K562 (cell line): ENCODE measurements around the gene GRIK5. TPM values are rescaled to one million over a fixed set of nuclear protein-coding genes. Genes with fewer than 3 reads are reported as not detected.

Source experiments
- ATAC-seq: fragments of 200-7000 bp; cut with Tn5 transposase; 3 replicates; pipeline ENCODE4 v1.9.1; 2020; ENCODE audit warnings: moderate library complexity
- BruUV-seq: library from RNA; stranded (reverse); fragments of 400-500 nt; replicated peaks from 2 replicates; lab custom pipeline; 2021; lab: Mats Ljungman, UMichigan
- CTCF ChIA-PET: fragments of 300-600 bp; formaldehyde crosslinking; extraction: SDS; loops from one replicate; lab custom pipeline; 2021; ENCODE audit warnings: low intra/inter-chr PET ratio; lab: Yijun Ruan, JAX
- POLR2A ChIA-PET: fragments of 300-600, 350-650 bp; sonication (Branson Sonifier 250); formaldehyde crosslinking; extraction: SDS; loops from one replicate; lab custom pipeline; 2021; ENCODE audit warnings: antibody characterized with exemption, inconsistent platforms; lab: Yijun Ruan, JAX
- DNase-seq, 4 experiments: peaks; one replicate each; pipeline versions ENCODE4 v3.0.0 to v3.0.0-alpha.2; 2011 to 2018; ENCODE audit warnings: low spot score in 3 of 4, mixed read lengths in 3 of 4; ENCODE audit errors: extremely low read depth in 1 of 4
- FAIRE-seq: peaks from 2 replicates; lab custom pipeline; 2011; peaks lifted over from hg19 to GRCh38; lab: Jason Lieb, UNC
- H2AFZ ChIP-seq: 2 replicates; pipeline ENCODE4 v1.6.0; 2011; ENCODE audit warnings: low read depth, low read length, control low read depth, inconsistent platforms
- H3K27ac ChIP-seq: fragments of 200-600 bp; 3 replicates; pipeline ENCODE4 v1.8.0; 2011; ENCODE audit warnings: low read depth, mild to moderate bottlenecking, control low read depth, inconsistent platforms, low read length, moderate library complexity, mixed read lengths; ENCODE audit errors: extremely low read depth
- H3K27me3 ChIP-seq, 2 experiments: fragments of 300-600 bp in 1 of 2; 2 replicates in 1 of 2; 3 replicates in 1 of 2; pipeline versions ENCODE4 v1.6.0 to v1.8.0; 2011; ENCODE audit warnings: inconsistent platforms in 2 of 2, low read length in 2 of 2, mild to moderate bottlenecking in 1 of 2, mixed read lengths in 1 of 2, moderate library complexity in 1 of 2; ENCODE audit not compliant: control insufficient read depth in 2 of 2, insufficient read depth in 2 of 2
- H3K36me3 ChIP-seq: fragments of 300-600 bp; 3 replicates; pipeline ENCODE4 v1.8.0; 2011; ENCODE audit warnings: mild to moderate bottlenecking, low read length, inconsistent platforms; ENCODE audit not compliant: control insufficient read depth, insufficient read depth
- H3K4me1 ChIP-seq, 2 experiments: fragments of 200-600 bp in 1 of 2; replicated peaks in 1 of 2; 2 replicates in 1 of 2; 3 replicates in 1 of 2; pipeline versions ENCODE4 v1.5.1 to v1.8.0; 2011; ENCODE audit warnings: inconsistent platforms in 2 of 2, low read length in 2 of 2, mild to moderate bottlenecking in 1 of 2, mixed read lengths in 1 of 2, moderate library complexity in 1 of 2; ENCODE audit not compliant: control insufficient read depth in 2 of 2, insufficient read depth in 2 of 2
- H3K4me2 ChIP-seq: 2 replicates; pipeline ENCODE4 v1.6.1; 2011; ENCODE audit warnings: low read length, control low read depth, inconsistent platforms, mixed read lengths; ENCODE audit not compliant: insufficient read depth
- H3K4me3 ChIP-seq: fragments of 200-600 bp; sonication (generic), shearing (Covaris generic); 2 replicates; pipeline ENCODE4 v1.5.1; 2016; ENCODE audit warnings: control low read depth, inconsistent platforms
- H3K79me2 ChIP-seq: fragments of 200-600 bp; 3 replicates; pipeline ENCODE4 v1.8.0; 2011; ENCODE audit warnings: low read length, inconsistent platforms; ENCODE audit not compliant: control insufficient read depth, insufficient read depth
- H3K9ac ChIP-seq, 2 experiments: 2 replicates each; pipeline versions ENCODE4 v1.6.0 to v1.6.1; 2011; ENCODE audit warnings: low read depth in 2 of 2, low read length in 2 of 2, control low read depth in 1 of 2, inconsistent platforms in 1 of 2, mild to moderate bottlenecking in 1 of 2, mixed read lengths in 1 of 2; ENCODE audit not compliant: insufficient read depth in 1 of 2
- H3K9me1 ChIP-seq: one replicate; pipeline ENCODE4 v1.6.0; 2011; ENCODE audit warnings: inconsistent platforms, mild to moderate bottlenecking, low read length, moderate library complexity; ENCODE audit not compliant: control insufficient read depth, insufficient read depth
- H3K9me3 ChIP-seq: replicated peaks from 2 replicates; pipeline ENCODE4 v1.5.1; 2011; ENCODE audit warnings: low read depth, low read length, inconsistent platforms; ENCODE audit not compliant: control insufficient read depth, insufficient read depth
- H4K20me1 ChIP-seq: replicated peaks from 2 replicates; pipeline ENCODE4 v1.6.1; 2011; ENCODE audit warnings: low read length, inconsistent platforms, mixed read lengths; ENCODE audit not compliant: control insufficient read depth, insufficient read depth
- CBFA2T3 ChIP-seq: fragments of 450-650 bp; IDR thresholded peaks from 2 replicates; pipeline ENCODE4 v1.6.1; 2017
- DACH1 ChIP-seq: fragments of 450-650 bp; IDR thresholded peaks from 2 replicates; pipeline ENCODE4 v1.6.1; 2018; ENCODE audit not compliant: partially characterized antibody
- ETS2 ChIP-seq: IDR thresholded peaks from 2 replicates; pipeline ENCODE4 v1.6.1; 2016; ENCODE audit warnings: borderline replicate concordance, missing genetic modification characterization, mild to moderate bottlenecking, moderate library complexity, missing compliant biosample characterization; ENCODE audit not compliant: poor library complexity, severe bottlenecking
- ETV5 ChIP-seq: sonication (generic); formaldehyde crosslinking; IDR thresholded peaks from 2 replicates; pipeline ENCODE4 v1.4.0; 2020; ENCODE audit warnings: low read depth, mild to moderate bottlenecking, missing genetic modification reagents
- FOXJ3 ChIP-seq: sonication (generic); formaldehyde crosslinking; IDR thresholded peaks from 2 replicates; pipeline ENCODE4 v1.4.0; 2020; ENCODE audit warnings: mild to moderate bottlenecking, missing genetic modification reagents
- HNRNPL ChIP-seq: fragments of 200-400 bp; formaldehyde crosslinking; IDR thresholded peaks from 2 replicates; pipeline ENCODE4 v1.6.1; 2017; ENCODE audit warnings: low read depth, mild to moderate bottlenecking, low read length
- PHF21A ChIP-seq: fragments of 450-650 bp; IDR thresholded peaks from 2 replicates; pipeline ENCODE4 v1.6.1; 2017; ENCODE audit warnings: low read depth, borderline replicate concordance
- SP2 ChIP-seq: IDR thresholded peaks from 2 replicates; pipeline ENCODE4 v1.6.1; 2011; ENCODE audit warnings: mild to moderate bottlenecking, low read depth, low read length, moderate library complexity; ENCODE audit not compliant: poor library complexity, severe bottlenecking; ENCODE audit errors: extremely low read depth
- ZNF717 ChIP-seq: fragments of 250-450 bp; sonication (Bioruptor Pico); IDR thresholded peaks from 2 replicates; pipeline ENCODE4 v1.5.0; 2021
- ZNF785 ChIP-seq: fragments of 250-450 bp; sonication (Bioruptor Pico); IDR thresholded peaks from 2 replicates; pipeline ENCODE4 v1.4.0; 2020; ENCODE audit warnings: mild to moderate bottlenecking
- ZNF79 ChIP-seq: fragments of 250-450 bp; sonication (Bioruptor Pico); IDR thresholded peaks from 2 replicates; pipeline ENCODE4 v1.4.0; 2020; ENCODE audit warnings: low read depth, mild to moderate bottlenecking, moderate library complexity
- WGBS: fragments of 100-300 bp; shearing (Covaris generic); methylation state at CpG from one replicate; pipeline ENCODE4 v1.1.6; 2016; ENCODE audit warnings: low coverage, mixed read lengths; ENCODE audit not compliant: insufficient coverage; ENCODE audit errors: missing lambda C conversion rate; 5-methylcytosine and 5-hydroxymethylcytosine counted together
- in situ Hi-C: fragments of 300-500 bp; cut with MboI; formaldehyde crosslinking; loops from 4 replicates; pipeline ENCODE4 v1.15.0; 2018; ENCODE audit warnings: inconsistent platforms, mixed read lengths
- intact Hi-C: fragments of 100-400 bp; cut with micrococcal nuclease; formaldehyde crosslinking; loops from 2 replicates; pipeline ENCODE4 v1.14.2; 2022
- polyA plus RNA-seq, 8 experiments: library from polyadenylated mRNA; depleted of rRNA in 4 of 8; stranded (reverse) in 5 of 8; unstranded in 3 of 8; fragments of >200 nt; fragmentation: Nextera tagmentation in 2 of 8; fragmentation: Illumina TruSeq in 1 of 8; extraction: Ambion mirVana in 2 of 8; extraction: Trizol in 1 of 8; gene quantifications; 2 replicates each; pipeline versions ENCODE4 v1.2.1 to v1.2.3, GENCODE V29; 2011 to 2014; ENCODE audit warnings: inconsistent platforms in 1 of 8, missing spikeins in 1 of 8
- total RNA-seq, 7 experiments: library from RNA; depleted of rRNA in 6 of 7; stranded (reverse); fragments of >200 nt in 6 of 7; fragmentation: Illumina TruSeq in 2 of 7; extraction: Trizol in 2 of 7; gene quantifications; 2 replicates each; pipeline versions ENCODE4 v1.2.1 to v1.2.3, GENCODE V29; 2011 to 2021; ENCODE audit warnings: low replicate concordance in 1 of 7
- TF ChIP-seq, protein P1 (sequence below): fragments of 250-450 bp; sonication (Bioruptor Pico); IDR thresholded peaks from 2 replicates; pipeline ENCODE4 v1.8.0; 2021; ENCODE audit warnings: moderate library complexity, mild to moderate bottlenecking, inconsistent platforms
- TF ChIP-seq, protein P2 (sequence below): sonication (generic); formaldehyde crosslinking; IDR thresholded peaks from 2 replicates; pipeline ENCODE4 v1.8.0; 2022; ENCODE audit warnings: mild to moderate bottlenecking, missing genetic modification reagents
- TF ChIP-seq, protein P3 (sequence below): sonication (generic); formaldehyde crosslinking; IDR thresholded peaks from 2 replicates; pipeline ENCODE4 v1.5.0; 2020; ENCODE audit warnings: missing genetic modification reagents

The GRIK5 gene
- total and polyA plus RNA-seq, 9 of the 15 experiments (the other 6 are each of a cell fraction or from before 2014, with no cell fraction given) = 0.04 to 0.55 (median 0.27) TPM; not detected in 2

DNA sequence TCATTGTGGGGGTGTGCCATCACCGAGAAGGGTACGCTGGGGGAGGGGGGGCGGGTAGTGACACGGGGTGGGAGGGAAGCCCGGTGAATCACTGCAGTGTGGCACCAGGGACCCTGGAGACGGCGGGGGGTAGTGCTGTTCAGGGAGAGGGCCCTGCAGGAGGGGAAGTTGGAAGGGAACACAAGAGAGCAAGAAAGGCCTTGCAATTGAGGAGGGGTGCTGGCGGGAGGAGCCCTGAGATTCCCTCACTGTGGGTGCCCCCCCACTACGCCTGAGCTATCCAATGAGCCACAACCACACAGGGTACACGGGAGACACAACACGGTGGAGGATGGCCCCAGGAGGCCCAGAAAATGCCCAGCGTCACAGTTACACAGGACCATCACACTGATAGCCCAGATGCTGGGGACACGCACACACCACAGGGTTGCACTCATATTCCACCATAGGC lies 75.5 kb downstream of the GRIK5 start:
- Histone ChIP-seq H3K9me1 (no peaks in the 10 kb centered on the region), H3K79me2 (no peaks in the 10 kb centered on the region), H3K9ac (no peak overlapping the region), H4K20me1 (peaks cover 8% of the 10 kb centered on the region), H3K9me3 (no peaks in the 10 kb centered on the region), H3K27me3 (peaks cover 10 to 54% of the 10 kb centered on the region in 2 experiments; a peak in 4 of 5 replicates), H3K36me3 (no peaks in the 10 kb centered on the region)
- DNase-seq = no peak
- intact Hi-C loops = no loop called here
- no TSS peak for BruUV-seq
- POLR2A ChIA-PET = interaction anchor here (0.6 kb wide), 1 partner anchor 9 kb away, joined by 3 read pairs; no protein-coding TSS in a partner anchor
- 2% methylated on average over 6 of the region's 13 CpGs for WGBS
- in situ Hi-C loops = no loop called here
- TF ChIP-seq DACH1 (no peak), ZNF785 (CRISPR knock-in tag) (no peak), HNRNPL (no peak), CBFA2T3 (no peak), ZNF79 (CRISPR knock-in tag) (no peak), PHF21A (no peak), FOXJ3 (CRISPR knock-in tag) (no peak), ZNF717 (CRISPR knock-in tag) (no peak), ETS2 (tag) (no peak), ETV5 (CRISPR knock-in tag) (no peak), SP2 (no peak)
- TF ChIP-seq, protein P1, sequence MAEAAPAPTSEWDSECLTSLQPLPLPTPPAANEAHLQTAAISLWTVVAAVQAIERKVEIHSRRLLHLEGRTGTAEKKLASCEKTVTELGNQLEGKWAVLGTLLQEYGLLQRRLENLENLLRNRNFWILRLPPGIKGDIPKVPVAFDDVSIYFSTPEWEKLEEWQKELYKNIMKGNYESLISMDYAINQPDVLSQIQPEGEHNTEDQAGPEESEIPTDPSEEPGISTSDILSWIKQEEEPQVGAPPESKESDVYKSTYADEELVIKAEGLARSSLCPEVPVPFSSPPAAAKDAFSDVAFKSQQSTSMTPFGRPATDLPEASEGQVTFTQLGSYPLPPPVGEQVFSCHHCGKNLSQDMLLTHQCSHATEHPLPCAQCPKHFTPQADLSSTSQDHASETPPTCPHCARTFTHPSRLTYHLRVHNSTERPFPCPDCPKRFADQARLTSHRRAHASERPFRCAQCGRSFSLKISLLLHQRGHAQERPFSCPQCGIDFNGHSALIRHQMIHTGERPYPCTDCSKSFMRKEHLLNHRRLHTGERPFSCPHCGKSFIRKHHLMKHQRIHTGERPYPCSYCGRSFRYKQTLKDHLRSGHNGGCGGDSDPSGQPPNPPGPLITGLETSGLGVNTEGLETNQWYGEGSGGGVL (CRISPR knock-in tag) = no peak
- TF ChIP-seq, protein P2, sequence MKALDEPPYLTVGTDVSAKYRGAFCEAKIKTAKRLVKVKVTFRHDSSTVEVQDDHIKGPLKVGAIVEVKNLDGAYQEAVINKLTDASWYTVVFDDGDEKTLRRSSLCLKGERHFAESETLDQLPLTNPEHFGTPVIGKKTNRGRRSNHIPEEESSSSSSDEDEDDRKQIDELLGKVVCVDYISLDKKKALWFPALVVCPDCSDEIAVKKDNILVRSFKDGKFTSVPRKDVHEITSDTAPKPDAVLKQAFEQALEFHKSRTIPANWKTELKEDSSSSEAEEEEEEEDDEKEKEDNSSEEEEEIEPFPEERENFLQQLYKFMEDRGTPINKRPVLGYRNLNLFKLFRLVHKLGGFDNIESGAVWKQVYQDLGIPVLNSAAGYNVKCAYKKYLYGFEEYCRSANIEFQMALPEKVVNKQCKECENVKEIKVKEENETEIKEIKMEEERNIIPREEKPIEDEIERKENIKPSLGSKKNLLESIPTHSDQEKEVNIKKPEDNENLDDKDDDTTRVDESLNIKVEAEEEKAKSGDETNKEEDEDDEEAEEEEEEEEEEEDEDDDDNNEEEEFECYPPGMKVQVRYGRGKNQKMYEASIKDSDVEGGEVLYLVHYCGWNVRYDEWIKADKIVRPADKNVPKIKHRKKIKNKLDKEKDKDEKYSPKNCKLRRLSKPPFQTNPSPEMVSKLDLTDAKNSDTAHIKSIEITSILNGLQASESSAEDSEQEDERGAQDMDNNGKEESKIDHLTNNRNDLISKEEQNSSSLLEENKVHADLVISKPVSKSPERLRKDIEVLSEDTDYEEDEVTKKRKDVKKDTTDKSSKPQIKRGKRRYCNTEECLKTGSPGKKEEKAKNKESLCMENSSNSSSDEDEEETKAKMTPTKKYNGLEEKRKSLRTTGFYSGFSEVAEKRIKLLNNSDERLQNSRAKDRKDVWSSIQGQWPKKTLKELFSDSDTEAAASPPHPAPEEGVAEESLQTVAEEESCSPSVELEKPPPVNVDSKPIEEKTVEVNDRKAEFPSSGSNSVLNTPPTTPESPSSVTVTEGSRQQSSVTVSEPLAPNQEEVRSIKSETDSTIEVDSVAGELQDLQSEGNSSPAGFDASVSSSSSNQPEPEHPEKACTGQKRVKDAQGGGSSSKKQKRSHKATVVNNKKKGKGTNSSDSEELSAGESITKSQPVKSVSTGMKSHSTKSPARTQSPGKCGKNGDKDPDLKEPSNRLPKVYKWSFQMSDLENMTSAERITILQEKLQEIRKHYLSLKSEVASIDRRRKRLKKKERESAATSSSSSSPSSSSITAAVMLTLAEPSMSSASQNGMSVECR (CRISPR knock-in tag) = no peak
- TF ChIP-seq, protein P3, sequence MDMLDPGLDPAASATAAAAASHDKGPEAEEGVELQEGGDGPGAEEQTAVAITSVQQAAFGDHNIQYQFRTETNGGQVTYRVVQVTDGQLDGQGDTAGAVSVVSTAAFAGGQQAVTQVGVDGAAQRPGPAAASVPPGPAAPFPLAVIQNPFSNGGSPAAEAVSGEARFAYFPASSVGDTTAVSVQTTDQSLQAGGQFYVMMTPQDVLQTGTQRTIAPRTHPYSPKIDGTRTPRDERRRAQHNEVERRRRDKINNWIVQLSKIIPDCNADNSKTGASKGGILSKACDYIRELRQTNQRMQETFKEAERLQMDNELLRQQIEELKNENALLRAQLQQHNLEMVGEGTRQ (CRISPR knock-in tag) = no peak
- TF ChIP-seq, all 486 proteins: peak for 0
- no peak overlapping the region for H3K27ac ChIP-seq
- CTCF ChIA-PET = no interaction called here
- FAIRE-seq (no peak), ATAC-seq (no peak)
- H3K4me1 ChIP-seq = peaks cover 0 to 44% of the 10 kb centered on the region in 2 experiments; a peak in 2 of 5 replicates
- no peak overlapping the region for H3K4me3 ChIP-seq
- no peak overlapping the region for H2AFZ ChIP-seq
- H3K4me2 ChIP-seq = no peak overlapping the region
